SU-DHL-6 (cell line): ENCODE results near the gene PXMP4.

Experiments
- H2AFZ ChIP-seq: fragments of 200-600 bp; sonication (generic); 2 replicates; pipeline ENCODE4 v1.6.1; 2014; ENCODE audit warnings: low read depth, mild to moderate bottlenecking, moderate library complexity, mixed read lengths, antibody characterized with exemption, low read length; ENCODE audit not compliant: severe bottlenecking
- H3F3A ChIP-seq: fragments of 200-600 bp; shearing (Covaris generic); 2 replicates; pipeline ENCODE4 v1.6.0; 2016; ENCODE audit warnings: antibody characterized with exemption, mild to moderate bottlenecking; ENCODE audit not compliant: insufficient read depth
- H3K27ac ChIP-seq: fragments of 200-600 bp; sonication (generic); 2 replicates; pipeline ENCODE4 v1.5.1; 2016; ENCODE audit warnings: low read depth, mild to moderate bottlenecking, low read length, moderate library complexity, mixed read lengths
- H3K27me3 ChIP-seq: fragments of 200-600 bp; sonication (generic), shearing (Covaris generic); 2 replicates; pipeline ENCODE4 v1.6.0; 2014; ENCODE audit warnings: mild to moderate bottlenecking, low read length
- H3K36me3 ChIP-seq: fragments of 200-600 bp; sonication (generic); 2 replicates; pipeline ENCODE4 v1.6.1; 2014; ENCODE audit warnings: mild to moderate bottlenecking, low read length, mixed read lengths
- H3K4me2 ChIP-seq: fragments of 300-600, 200-600 bp; shearing (Covaris generic), sonication (generic); 2 replicates; pipeline ENCODE4 v1.6.0; 2014; ENCODE audit warnings: low read length, low read depth, mild to moderate bottlenecking; ENCODE audit not compliant: poor library complexity, severe bottlenecking
- H3K4me3 ChIP-seq: fragments of 200-600 bp; sonication (generic); 2 replicates; pipeline ENCODE4 v1.5.1; 2014; ENCODE audit warnings: antibody characterized with exemption, low read length, mild to moderate bottlenecking, mixed read lengths; ENCODE audit not compliant: insufficient read depth, poor library complexity, severe bottlenecking
- H3K79me2 ChIP-seq: fragments of 200-600 bp; sonication (generic); 2 replicates; pipeline ENCODE4 v1.6.1; 2014; ENCODE audit warnings: mild to moderate bottlenecking, low read length, moderate library complexity; ENCODE audit not compliant: insufficient read depth
- H3K9ac ChIP-seq: fragments of 200-600 bp; sonication (generic); 2 replicates; pipeline ENCODE4 v1.7.0; 2014; ENCODE audit warnings: mild to moderate bottlenecking, low read length
- H3K9me2 ChIP-seq: fragments of 200-600 bp; sonication (generic); replicated peaks from 2 replicates; pipeline ENCODE4 v1.6.1; 2014; ENCODE audit warnings: low read length; ENCODE audit not compliant: insufficient read depth
- H3K9me3 ChIP-seq: fragments of 200-600 bp; sonication (generic); 2 replicates; pipeline ENCODE4 v1.6.1; 2014; ENCODE audit warnings: low read length, mixed read lengths; ENCODE audit not compliant: insufficient read depth
- H4K20me1 ChIP-seq: fragments of 200-600 bp; sonication (generic); 2 replicates; pipeline ENCODE4 v1.6.1; 2014; ENCODE audit warnings: low read depth, mild to moderate bottlenecking, antibody characterized with exemption, low read length, moderate library complexity, mixed read lengths
- CTCF ChIP-seq: fragments of 200-600 bp; sonication (generic); IDR thresholded peaks from one replicate; pipeline ENCODE4 v1.5.1; 2017; ENCODE audit warnings: antibody characterized with exemption, mild to moderate bottlenecking, low read length, moderate library complexity; ENCODE audit not compliant: insufficient read depth, poor library complexity, severe bottlenecking
- EZH2phosphoT487 ChIP-seq: fragments of 200-600 bp; sonication (generic), shearing (Covaris generic); conservative IDR thresholded peaks from 2 replicates; pipeline ENCODE4 v1.6.1; 2018; ENCODE audit warnings: mild to moderate bottlenecking, antibody characterized with exemption, low read length, moderate library complexity, mixed read lengths

PXMP4 gene

GRCh38 chr20:33689493-33689892 lies 30.6 kb downstream of the PXMP4 start:
- Histone ChIP-seq H3F3A (peaks cover 17% of the 10 kb centered on the region; the same call in 1 of the 2 replicates), H3K79me2 (peaks cover 7% of the 10 kb centered on the region), H3K9me3 (no peaks in the 10 kb centered on the region), H3K4me2 (no peak overlapping the region), H3K9ac (no peak overlapping the region), H3K9me2 (no peaks in the 10 kb centered on the region), H4K20me1 (no peaks in the 10 kb centered on the region), H3K4me3 (no peak overlapping the region), H3K27me3 (no peaks in the 10 kb centered on the region), H2AFZ (no peak overlapping the region), H3K27ac (no peak overlapping the region), H3K36me3 (no peaks in the 10 kb centered on the region)
- no peak for TF ChIP-seq EZH2phosphoT487
- TF ChIP-seq CTCF: no peak

- Histone ChIP-seq H4K20me1 (no peaks in the 10 kb centered on the region), H3K9ac (no peak overlapping the region), H3K9me3 (no peaks in the 10 kb centered on the region), H3K27me3 (no peaks in the 10 kb centered on the region), H3K27ac (no peak overlapping the region), H3K79me2 (peaks cover 12% of the 10 kb centered on the region), H3K36me3 (no peaks in the 10 kb centered on the region), H3K4me2 (no peak overlapping the region), H3F3A (peaks cover 22% of the 10 kb centered on the region; the same call in 1 of the 2 replicates), H2AFZ (no peak overlapping the region), H3K9me2 (no peaks in the 10 kb centered on the region), H3K4me3 (no peak overlapping the region)
- TF ChIP-seq EZH2phosphoT487: no peak
- TF ChIP-seq CTCF: no peak
These were observed 31.1 kb downstream of the PXMP4 start for GRCh38 chr20:33688938-33689424.

GRCh38 chr20:33687993-33688937 lies 31.8 kb downstream of the PXMP4 start:
- H3K79me2 ChIP-seq: peaks cover 19% of the 10 kb centered on the region
- no peaks in the 10 kb centered on the region for H3K9me2 ChIP-seq
- H3F3A ChIP-seq: peaks cover 29% of the 10 kb centered on the region; the same call in 1 of the 2 replicates
- H3K9me3 ChIP-seq: no peaks in the 10 kb centered on the region
- H3K36me3 ChIP-seq: no peaks in the 10 kb centered on the region
- H3K27me3 ChIP-seq: no peaks in the 10 kb centered on the region
- H3K4me3 ChIP-seq: no peak overlapping the region
- H3K27ac ChIP-seq: no peak overlapping the region
- no peak overlapping the region for H3K4me2 ChIP-seq
- no peak overlapping the region for H2AFZ ChIP-seq
- H4K20me1 ChIP-seq: no peaks in the 10 kb centered on the region
- TF ChIP-seq EZH2phosphoT487: no peak
- no peak for TF ChIP-seq CTCF
- H3K9ac ChIP-seq: no peak overlapping the region
